ENCODE data around the gene SCLY. TPM values are rescaled to one million over a fixed set of nuclear protein-coding genes. Genes with fewer than 3 reads are reported as not detected.

The SCLY gene
- total RNA-seq, 1 experiment from 2014 or later: 68.4 TPM

- CTCF ChIA-PET: interaction anchor here (1.1 to 1.5 kb wide), 2 partner anchors 23 to 37 kb away, joined by 3 to 5 read pairs; no protein-coding TSS in a partner anchor
- H3K4me1 Mint-ChIP-seq: no peaks in the 10 kb centered on the region
Measured at GRCh38 chr2:238143239-238143951, 82.6 kb downstream of the SCLY start.

GRCh38 chr2:238144262-238144661 is 83.5 kb downstream of the SCLY start:
- ChIA-PET POLR2A (no interaction called here), CTCF (interaction anchor here (1.1 kb wide), 1 partner anchor 24 kb away, joined by 3 read pairs; no protein-coding TSS in a partner anchor)
- no peak overlapping the region for H3K4me3 Mint-ChIP-seq
- TF ChIP-seq ATF2 (CRISPR knock-in tag; IDR thresholded peaks at IDR 0.05; ENCODE audit: borderline replicate concordance, low read depth) (no peak), MLX (CRISPR knock-in tag; IDR thresholded peaks at IDR 0.05) (no peak), USF2 (CRISPR knock-in tag; IDR thresholded peaks at IDR 0.05) (no peak), ATF6 (CRISPR knock-in tag; IDR thresholded peaks at IDR 0.05) (no peak), NR1H2 (CRISPR knock-in tag; IDR thresholded peaks at IDR 0.05) (no peak), EMX1 (CRISPR knock-in tag; IDR thresholded peaks at IDR 0.05) (no peak), PRDM15 (CRISPR knock-in tag; IDR thresholded peaks at IDR 0.05) (no peak), SMAD3 (CRISPR knock-in tag; IDR thresholded peaks at IDR 0.05; ENCODE audit: borderline replicate concordance) (no peak), RORB (CRISPR knock-in tag; IDR thresholded peaks at IDR 0.05) (no peak), ATF1 (CRISPR knock-in tag; IDR thresholded peaks at IDR 0.05) (no peak), CTCF (IDR thresholded peaks at IDR 0.05) (no peak)

More at GRCh38 chr2:238143239-238143951, 82.6 kb downstream of the SCLY start:
- TF ChIP-seq NR3C1 (CRISPR knock-in tag; conservative IDR thresholded peaks at IDR 0.05; ENCODE audit: low read depth): no peak
- TF ChIP-seq NR2C2 (CRISPR knock-in tag; IDR thresholded peaks at IDR 0.05): no peak
- no peak for TF ChIP-seq TEAD1 (CRISPR knock-in tag; IDR thresholded peaks at IDR 0.05)
- no peak for TF ChIP-seq CREM (CRISPR knock-in tag; IDR thresholded peaks at IDR 0.05)
- TF ChIP-seq ZNF219 (CRISPR knock-in tag; IDR thresholded peaks at IDR 0.05; ENCODE audit: borderline replicate concordance): no peak
- TF ChIP-seq ZNF281 (CRISPR knock-in tag; IDR thresholded peaks at IDR 0.05): no peak
- ATAC-seq (no peak), DNase-seq (ENCODE audit: low spot score) (no peak)
- Mint-ChIP-seq H3K27me3 (ENCODE audit: low read depth) (no peaks in the 10 kb centered on the region), H3K36me3 (no peaks in the 10 kb centered on the region), H3K4me3 (no peak overlapping the region), H3K9me3 (no peaks in the 10 kb centered on the region), H3K27ac (no peak overlapping the region)
- POLR2A ChIA-PET: interaction anchor here (0.6 kb wide), 1 partner anchor 38 kb away, joined by 5 read pairs; no protein-coding TSS in a partner anchor

More at GRCh38 chr2:238144262-238144661, 83.5 kb downstream of the SCLY start:
- DNase-seq (ENCODE audit: low spot score): no peak
- no peaks in the 10 kb centered on the region for H3K4me1 Mint-ChIP-seq
- H3K27me3 Mint-ChIP-seq (ENCODE audit: low read depth): no peaks in the 10 kb centered on the region
- ATAC-seq: no peak
- H3K36me3 Mint-ChIP-seq: no peaks in the 10 kb centered on the region
- H3K27ac Mint-ChIP-seq: no peak overlapping the region
- no peaks in the 10 kb centered on the region for H3K9me3 Mint-ChIP-seq
